GM19043 (cell line): ENCODE measurements around the gene CHCHD6.

Experiments used
- ATAC-seq: cut with Tn5 transposase; IDR thresholded peaks from one replicate; pipeline ENCODE4 v1.9.1; 2021; ENCODE audit warnings: low read depth; ENCODE audit not compliant: unreplicated experiment

The CHCHD6 gene

GRCh38 chr3:126816986-126817777 is 113.1 kb downstream of the CHCHD6 start:
- ATAC-seq, result no peak

- no peak for ATAC-seq
Measured at GRCh38 chr3:126817781-126818180, 113.7 kb downstream of the CHCHD6 start.

DNA sequence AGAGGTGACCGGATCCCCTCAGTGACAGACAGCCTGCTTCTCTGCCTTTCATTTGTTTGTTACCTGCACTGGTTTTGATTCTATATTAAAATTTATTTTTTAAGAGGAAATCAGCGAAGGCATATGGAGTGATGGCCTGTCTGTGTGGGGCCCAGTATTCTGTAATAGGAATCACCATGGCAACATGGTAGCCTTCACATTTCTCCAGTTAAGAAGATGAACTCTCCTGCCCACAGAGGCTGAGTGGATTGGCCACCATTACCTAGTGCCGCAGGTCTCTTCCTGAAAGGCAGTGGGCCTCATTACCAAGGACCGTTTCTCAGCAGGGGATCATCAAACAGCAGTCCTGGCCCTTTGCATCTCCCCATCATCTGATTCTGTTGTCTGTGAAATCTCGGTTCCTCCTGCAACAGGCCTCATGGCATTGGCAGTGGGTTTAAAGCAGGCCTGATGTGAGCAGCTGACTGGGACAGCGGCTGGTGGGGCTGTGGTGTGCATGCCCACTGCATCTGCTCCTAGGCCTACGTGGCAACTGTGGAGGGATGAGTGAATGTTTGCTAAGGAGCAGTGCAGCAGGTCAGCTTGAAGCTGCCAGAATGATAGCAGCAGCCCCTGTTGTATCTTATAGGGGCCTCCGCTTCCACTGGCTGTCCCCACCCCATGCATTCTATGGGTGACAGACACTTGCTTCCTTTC is 114.5 kb downstream of the CHCHD6 start:
- no peak for ATAC-seq

DNA sequence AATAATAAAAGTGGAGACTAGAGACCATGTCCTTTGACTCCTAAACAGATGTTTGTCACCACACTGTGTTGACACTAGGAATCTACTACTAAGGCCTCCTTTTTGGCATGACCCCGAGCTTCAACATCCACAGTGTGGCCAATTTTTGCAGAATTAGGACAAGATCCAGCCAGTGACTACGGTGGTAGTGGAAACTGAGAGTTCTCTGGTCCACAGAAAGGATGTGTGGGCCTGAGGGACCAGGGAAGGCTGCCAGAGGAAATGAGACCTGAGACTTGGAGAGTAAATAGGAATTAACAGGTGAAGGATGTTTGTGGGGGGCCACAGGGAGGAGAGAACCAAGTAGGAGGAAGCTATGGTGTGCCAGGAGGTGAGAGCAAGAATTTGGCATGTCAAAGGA is 122.7 kb downstream of the CHCHD6 start:
- no peak for ATAC-seq

DNA sequence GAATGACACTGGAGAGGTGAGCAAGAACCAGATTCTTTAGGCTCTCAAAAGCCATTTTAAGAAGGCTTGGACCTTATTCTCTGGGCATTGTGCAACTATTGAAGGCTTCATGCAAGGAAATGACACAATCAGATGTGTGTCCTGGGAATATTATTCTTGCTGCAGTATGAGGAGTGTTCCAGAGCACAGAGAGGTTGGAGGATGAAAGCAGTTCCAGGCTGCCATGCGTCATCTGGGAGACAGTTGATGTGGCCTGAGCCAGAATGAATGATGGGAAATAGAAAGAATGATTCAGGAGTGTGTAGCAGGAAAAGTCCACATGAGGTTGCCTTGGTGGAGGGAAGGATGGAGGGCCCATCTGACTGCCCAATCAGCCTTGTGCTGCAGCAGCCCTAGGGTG is 123.1 kb downstream of the CHCHD6 start:
- no peak for ATAC-seq

- ATAC-seq, result no peak
Measured at GRCh38 chr3:126828306-126828705, 124.3 kb downstream of the CHCHD6 start.

DNA sequence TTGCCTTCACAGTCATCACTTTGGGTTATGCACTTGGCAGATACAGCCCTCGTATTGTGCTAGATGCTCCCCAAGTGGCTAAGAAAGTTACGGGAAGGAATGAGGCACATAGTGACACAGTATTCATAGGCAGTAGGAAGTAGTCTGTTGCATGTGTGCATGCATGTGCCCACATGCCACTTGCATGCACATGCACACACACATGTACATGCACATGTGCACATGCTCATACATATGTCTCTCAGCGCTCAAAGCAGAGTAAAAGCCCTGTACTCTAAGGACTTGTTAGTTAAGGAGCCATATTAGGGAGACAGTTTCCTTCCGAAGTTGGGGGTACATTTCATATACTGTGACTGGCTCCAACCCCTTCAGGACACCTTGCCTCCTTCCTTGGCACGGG is 128.9 kb downstream of the CHCHD6 start:
- no peak for ATAC-seq

DNA sequence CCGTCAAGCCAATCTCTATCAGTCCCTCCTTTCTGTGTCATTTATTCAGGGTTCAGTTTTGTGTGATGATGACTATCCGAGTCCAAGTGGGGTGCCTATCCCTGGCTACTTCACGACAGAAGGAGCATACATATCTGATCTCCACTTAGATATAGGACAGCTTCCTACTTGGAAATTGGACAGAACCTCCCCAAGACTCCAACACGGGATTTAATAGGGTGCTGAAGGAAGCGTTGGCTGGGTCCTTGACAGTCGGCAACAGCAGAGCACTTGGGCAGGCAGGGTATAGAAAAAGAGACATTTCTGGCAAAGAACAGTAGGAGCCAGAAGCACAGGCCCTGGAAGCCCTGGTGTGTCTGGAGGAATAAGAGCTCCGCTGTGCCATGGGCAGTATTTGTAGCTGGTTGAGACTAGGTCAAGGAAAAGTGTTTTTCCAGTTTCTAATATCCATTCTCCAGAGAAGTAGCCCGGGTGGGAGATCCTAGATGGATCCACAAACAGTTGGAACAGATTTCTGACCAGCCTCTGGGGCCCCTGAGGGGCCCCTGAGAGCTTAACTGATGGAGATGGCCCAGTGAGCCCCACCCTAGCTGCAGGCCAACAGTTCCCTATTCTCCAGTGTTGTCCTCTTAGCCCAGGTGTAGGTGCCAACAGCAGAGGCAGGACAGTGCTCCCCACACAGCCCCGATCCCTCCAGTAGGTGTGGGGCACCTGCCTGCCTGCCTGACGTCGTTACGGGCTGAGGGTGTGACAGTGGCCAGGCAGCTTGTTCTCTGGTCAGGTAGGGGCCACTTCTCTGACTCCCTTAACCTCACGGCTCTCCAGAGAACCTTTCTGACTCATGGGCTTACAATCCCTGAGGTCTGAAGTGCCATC is 130.8 kb downstream of the CHCHD6 start:
- ATAC-seq, result no peak

GRCh38 chr3:126835472-126836219 is 131.6 kb downstream of the CHCHD6 start:
- ATAC-seq, result no peak

DNA sequence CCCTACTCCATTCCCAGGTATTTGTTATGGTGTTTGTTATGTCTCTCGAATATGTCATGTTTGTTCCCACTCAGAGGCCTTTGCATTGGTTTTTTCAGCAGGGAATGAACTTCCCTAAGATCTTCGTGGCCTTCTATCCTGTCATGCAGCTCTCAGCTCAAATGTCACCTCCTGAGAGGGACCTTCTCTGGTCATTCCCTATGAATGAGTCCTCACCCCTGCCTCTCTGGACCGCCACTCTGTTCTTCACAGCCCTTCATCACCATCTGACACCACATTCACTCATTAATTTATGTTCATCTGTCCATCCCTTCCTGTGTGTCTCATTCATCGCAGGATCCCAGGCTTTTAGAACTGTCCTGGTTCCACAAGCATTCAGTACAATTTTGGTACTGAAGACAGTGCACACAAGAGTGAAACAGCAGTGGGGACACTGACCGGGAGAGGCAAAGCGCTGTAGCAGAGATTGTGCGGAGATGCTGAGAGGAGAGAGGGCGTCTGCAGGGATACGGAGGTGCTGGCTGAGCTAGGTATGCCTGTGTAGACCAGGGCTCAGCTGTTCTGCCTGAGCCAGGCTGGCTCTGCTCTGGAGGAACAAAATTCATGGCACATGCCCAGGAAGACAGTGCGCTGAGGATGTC is 132.3 kb downstream of the CHCHD6 start:
- no peak for ATAC-seq

DNA sequence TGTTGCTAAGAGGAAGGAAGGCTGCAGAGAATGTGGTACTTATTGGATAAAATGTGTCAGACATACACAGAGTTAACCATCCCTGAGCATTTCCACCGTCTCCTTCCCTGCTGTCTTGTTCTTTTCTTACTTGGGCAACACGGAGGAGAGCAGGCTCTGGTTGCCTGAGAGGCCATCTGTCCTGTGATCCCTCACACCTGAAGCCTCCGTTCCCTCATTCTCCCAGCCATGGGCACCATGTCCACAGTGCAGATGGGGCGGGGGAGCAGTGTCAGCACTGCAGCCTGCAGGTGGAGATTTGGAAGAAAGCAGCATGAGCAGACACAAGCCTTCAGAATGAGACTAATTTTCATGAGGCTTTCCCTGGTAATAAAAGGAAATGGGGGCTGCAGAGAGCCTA is 133.7 kb downstream of the CHCHD6 start:
- no peak for ATAC-seq

- no peak for ATAC-seq
Measured at GRCh38 chr3:126845920-126846715, 142.1 kb downstream of the CHCHD6 start.

GRCh38 chr3:126847061-126847460 is 143.0 kb downstream of the CHCHD6 start:
- ATAC-seq, result no peak

- ATAC-seq, result no peak
Measured at GRCh38 chr3:126848991-126849390, 145.0 kb downstream of the CHCHD6 start.

DNA sequence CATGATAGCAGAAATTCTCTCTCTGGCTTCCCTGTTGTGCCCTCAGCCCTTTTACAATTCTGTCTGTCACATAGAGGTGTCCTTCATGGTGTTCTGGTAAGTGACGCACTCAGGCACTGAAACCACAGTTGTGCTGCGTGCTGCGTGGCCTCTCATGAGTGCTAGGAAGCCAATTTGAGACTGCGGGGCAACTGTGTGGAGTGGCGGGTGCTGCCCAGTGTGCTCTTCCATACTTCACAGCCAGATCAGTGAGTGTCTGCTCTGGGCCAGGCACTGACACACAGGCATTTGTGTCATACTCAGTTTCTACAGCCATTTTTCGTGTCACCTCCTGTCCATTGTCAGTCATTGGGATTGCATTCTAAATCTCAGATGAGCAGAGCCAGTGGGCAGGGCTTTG is 145.7 kb downstream of the CHCHD6 start:
- ATAC-seq, result no peak

DNA sequence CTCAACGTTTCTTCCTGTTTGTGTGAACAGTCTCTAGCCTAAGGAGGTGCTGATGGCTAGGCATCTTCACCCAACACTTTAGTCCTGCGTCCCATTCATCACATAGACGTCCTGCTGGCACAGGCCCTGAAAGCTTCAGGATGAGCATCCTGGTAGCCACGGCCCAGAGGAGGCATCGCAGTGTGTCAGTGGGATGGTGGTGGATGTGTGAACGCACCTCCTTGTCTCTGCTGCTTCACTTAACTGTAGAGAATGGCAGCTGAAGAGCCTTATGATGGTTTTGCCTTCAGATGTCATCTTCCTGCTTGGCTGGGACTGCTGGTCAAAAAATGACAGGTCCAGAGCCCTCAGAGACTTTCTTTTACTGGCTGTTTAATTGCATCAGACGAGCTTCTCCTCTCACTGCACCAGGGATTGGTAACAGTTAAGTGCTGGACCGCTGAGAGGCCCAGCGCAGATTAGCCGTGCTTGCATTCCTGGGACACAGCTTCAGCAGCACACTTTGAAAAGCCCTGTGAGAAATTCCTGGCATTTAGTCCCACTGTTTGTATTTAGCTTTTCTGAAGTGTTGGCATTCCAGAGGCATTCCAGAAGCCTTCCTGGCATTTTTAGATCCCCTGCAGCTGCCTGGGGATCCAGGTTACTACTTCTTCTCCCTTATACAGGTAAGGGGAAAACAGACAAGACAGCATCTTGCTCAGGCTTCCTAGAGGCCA is 146.5 kb downstream of the CHCHD6 start:
- ATAC-seq, result no peak

GRCh38 chr3:126851382-126851781 is 147.3 kb downstream of the CHCHD6 start:
- no peak for ATAC-seq

- ATAC-seq, result no peak
Measured at GRCh38 chr3:126851934-126852333, 147.9 kb downstream of the CHCHD6 start.

GRCh38 chr3:126852511-126852910 is 148.5 kb downstream of the CHCHD6 start:
- ATAC-seq, result no peak
